ENCODE data around the gene CETN3.

DNA sequence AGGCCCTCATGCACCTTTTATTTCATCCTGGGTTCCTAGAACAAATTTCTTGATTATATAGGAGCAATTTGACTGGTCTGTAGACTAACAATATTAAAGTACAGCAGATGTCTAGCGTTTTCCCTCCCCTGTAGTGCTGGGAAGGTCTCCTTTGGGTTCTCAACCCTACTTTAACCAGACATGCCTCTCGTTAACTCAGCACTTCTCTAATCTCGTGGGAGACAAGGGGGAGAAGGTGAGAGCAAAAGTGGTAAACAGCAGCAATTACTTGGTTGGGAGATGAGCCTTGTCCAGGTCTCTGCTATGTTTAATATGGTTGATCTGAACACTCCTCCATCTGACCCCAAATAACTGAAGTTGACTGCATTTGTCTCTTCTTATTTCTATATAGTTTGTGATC, 22.0 kb downstream of the CETN3 start:
- TF ChIP-seq GATA3 (IDR thresholded peaks at IDR 0.05; ENCODE audit: low read depth, low read length) (no peak), GATA2 (IDR thresholded peaks at IDR 0.05; ENCODE audit: low read depth, low read length) (no peak)
